ENCODE measurements around the gene NDUFAF3.

NDUFAF3 gene

DNA sequence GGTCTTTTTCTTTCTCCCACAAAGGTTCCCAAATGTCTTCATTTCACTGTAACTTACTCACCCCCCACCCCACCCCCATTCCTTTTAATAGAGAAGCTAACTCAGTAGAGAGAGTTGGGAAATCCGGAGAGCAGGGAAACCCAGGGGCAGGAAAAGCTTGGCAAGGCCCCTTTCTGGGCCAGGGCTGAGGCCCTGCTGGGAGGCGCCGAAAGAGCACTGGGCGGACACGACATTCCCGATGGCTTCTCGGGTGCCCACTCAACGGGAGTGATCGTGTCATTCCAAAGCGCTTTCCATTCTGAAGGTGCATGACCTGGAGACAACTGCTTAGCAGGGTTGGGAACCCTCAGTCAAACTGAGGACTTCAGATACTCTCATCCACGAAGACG lies 2.0 kb upstream of the NDUFAF3 start:
- DNase-seq = no peak

DNA sequence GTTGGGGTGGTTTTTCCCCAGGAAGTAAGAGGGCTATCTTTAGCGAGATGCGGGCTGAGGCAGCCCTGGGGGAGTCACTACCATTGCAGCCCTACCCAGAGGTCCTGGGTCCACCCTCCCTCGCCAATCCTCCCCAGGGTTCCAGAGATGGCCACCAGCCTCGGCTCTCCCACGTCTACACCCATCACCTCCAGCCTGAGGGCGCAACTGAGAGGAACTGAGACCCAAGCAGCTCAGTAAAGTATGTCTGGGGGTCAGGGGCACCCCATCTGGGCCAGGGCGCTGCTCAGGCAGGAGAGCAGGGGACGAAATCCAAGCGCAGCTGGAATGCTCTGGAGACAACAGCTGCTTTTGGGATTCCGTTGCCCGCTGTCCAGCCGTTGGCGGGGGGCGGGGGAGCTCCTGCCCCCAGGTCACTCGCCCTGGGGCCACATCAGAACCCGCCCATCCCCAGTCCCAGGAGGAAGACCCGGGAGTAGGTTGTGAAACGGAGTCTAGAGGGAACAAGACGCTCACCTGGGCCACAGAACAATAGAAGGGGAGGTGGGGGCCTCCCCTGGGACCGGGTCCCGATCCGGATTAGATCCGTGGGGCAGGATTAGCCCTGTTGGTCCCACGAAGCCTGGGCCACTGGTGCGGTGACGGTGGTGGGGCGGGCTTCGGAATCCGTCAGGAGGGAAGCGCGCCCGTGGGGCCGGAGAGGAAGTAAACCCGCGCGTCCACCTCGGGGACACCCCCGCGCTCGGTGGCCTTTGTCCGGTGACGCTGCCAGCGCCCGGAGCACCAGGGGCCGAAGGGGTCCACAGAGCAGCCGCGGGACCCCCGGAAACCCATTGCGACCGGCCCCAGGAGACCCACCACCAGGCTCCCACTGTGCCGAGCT lies 1.4 kb upstream of the NDUFAF3 start:
- DNase-seq = peak; percentile 35 to 45

DNA sequence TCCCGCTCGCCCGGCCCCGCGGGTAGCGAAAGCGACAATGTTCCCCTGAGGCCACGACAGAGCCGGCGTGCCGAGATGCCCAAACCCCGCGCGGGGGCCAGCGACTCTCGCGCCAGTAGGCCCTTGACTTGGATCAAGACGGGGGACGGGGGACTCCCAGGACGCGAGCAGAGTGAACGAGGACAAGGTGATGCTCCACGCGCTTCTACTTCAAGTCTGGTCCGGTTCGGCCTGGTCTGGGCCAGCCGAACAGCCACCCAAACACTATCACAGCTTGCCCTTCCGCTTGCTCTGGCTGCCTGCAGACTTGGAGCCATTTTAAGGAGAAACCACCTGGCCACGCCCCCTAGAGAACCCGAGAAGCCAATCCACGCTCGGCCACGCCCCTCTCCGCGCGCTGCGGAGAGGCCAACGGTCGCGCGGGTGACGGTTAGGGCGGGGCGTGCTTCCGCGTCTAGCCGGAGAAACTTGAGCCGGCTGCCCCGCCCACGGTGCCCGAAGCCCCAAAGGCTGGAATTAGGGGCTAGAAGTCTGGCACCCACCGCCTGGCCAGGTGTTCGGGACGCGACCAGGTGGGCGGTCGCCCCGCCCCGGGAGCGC lies 608 bp upstream of the NDUFAF3 start:
- peak; percentile 98 to 99 for DNase-seq

DNA sequence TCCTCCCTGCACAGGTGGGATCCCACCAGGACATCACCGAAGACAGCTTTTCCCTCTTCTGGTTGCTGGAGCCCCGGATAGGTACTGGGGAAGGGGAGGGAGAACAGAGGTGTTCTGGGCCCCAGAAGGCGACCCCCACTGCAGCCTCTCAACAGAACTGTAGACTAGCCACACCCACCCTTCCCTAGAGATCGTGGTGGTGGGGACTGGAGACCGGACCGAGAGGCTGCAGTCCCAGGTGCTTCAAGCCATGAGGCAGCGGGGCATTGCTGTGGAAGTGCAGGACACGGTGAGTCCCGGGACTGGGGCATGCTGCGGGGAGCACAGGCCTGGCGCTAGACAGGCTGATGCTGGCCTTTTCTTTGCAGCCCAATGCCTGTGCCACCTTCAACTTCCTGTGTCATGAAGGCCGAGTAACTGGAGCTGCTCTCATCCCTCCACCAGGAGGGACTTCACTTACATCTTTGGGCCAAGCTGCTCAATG lies 809 bp downstream of the NDUFAF3 start:
- no peak for DNase-seq

DNA sequence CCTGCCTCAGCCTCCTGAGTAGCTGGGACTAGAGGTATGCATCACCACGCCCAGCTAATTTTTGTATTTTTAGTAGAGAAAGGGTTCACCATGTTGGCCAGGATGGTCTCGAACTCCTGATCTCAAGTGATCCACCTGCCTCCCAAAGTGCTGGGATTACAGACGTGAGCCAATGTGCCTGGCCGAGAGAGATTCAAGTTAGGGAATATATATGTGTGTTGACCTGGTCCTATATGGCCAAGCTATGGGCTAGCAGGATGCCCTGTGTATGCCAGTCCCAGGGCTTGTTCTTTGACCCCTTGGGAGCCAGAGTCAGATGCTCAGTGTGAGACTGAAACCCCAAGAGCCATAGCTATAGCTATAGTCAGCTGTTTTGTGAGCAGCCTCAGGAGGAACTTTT lies 1.9 kb downstream of the NDUFAF3 start:
- no peak for DNase-seq

DNA sequence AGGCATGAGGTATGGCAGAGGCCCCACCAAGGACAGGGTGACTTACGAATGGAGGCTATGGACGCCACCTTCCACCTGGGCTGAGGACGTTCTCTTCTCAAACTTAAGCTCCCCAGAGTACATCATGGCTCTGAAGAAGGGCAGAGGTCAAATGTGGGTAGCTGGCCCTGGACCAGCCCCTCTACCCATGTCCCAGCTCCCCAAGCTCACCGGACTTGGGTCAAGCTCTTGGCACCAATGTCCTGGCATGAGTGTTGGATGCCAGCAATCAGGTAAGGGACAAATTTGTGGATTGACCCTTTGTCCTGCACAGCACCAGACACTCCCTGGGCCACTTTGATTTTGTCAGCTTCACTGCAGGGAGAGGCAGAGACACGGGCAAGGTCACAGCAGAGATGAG lies 2.5 kb downstream of the NDUFAF3 start:
- no peak for DNase-seq

DNA sequence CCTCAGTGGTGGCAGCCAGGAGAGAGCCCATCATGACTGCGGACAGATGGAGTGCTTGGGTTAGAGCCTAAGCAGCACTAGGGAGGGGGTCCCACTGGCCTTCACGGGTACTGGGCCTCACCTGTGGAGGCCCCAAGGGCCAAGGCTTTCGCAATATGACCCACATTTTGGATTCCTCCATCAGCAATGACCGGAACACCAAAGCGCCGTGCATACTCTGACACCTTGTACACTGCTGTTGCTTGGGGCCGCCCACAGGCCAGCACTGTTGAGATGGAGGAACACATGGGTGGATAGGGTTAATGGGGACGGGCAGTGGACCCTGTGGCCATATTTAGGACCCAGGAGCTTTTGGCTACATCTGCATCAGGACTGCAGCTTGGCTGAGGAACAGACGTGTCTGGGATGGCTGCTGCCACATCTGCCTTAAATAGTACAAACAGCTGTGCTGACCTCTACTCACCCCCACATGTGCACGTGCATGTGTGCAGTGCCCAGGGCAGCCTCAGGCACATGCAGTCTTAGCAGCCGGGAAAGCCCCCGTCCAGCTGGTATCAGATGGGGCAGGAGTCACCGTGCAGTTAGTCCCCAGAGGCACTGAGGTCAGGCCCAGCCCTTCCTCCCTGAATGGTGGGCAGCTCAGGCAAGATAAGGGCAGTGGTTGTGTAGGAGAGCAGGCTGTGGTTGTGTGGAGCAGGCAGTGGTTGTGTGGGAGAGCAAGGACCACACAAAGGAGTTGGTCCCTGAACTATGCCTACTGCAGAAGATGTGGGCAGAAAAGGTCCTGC lies 3.3 kb downstream of the NDUFAF3 start:
- no peak for DNase-seq

DNA sequence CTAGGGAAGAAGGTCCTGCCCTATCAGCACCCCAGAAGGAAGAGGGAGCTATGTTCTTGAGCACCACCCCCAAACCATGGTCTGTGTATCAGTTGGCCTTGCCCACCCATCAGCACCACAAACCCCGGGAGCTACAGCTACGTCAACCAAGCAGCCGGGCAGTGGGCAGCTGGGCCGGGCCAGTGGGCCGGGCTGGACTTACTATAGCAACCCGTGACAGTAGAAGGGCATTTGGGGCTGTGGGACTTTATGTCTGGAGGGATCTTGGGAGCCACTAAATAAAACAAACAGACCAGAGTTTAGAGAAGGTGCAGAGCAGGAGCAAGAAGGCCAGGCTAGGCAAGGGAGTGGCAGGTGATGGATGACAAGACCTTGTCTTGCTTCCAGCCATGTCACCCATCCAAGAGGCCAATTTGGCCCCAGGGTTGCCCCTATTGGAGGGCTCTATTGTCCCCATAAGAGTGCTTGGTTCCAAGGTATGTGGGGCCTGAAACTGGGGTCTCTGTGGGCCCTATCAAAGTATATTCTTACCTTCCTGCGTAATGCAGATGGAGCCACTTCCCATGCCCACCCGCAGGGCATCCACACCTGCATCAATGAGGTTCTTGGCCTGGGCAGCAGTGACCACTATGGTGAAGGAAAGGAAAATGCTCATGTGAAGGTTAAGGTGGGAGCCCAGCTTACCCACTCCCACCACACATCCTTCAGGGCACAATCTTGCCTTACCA lies 4.0 kb downstream of the NDUFAF3 start:
- no peak for DNase-seq

DNA sequence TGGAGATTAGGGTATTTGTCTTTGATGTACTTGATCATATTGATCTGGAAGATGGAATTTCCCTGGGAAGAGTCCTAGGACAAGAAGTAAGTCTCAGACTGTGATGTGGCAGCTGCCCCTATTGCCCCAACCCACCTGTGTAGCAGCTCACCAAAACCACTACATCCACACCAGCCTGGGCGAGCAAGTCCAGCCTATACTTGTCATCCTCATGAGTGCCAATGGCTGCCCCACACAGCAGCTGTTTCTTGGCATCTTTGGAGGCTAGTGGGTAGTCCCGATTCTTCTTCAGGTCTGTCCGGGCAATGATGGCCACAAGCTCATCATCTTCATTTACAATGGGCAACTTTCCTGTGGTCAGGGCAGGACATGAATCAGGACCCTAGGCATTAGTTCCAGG lies 4.6 kb downstream of the NDUFAF3 start:
- DNase-seq = no peak

DNA sequence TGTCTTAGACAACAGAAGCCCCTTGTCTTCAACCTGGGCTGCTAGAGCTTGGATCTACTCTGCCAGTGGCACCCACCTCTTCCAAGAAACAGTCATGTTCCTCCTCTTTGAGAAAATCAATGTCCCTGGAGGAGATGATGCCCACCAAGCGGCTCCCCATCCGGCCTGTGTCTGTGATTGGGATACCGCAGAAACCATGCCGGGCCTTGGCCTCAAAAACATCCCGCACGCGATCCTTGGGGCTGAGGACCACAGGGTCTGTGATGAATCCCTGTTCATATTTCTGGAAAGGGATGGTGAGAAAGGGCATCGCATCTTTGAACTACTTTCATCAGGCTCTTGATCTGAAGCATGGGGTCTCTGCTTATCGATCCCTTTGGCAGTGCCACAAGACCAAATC lies 5.7 kb downstream of the NDUFAF3 start:
- no peak for DNase-seq

DNA sequence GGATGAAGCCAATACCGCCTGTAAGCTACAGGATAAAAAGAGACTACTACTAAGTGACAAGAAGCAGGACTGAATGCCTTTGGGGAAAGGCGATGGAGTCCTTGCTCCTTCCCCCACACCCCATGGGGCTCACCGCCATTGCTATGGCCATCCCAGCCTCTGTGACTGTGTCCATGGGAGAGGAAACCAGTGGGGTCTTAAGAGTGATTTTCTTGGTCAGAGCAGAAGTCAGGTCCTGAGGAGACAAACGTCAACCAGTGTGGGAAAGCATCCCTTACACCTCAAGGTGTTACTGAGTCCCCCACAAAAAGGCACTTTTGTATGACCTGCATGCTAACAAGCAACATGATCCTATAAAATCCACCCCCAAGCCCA lies 6.4 kb downstream of the NDUFAF3 start:
- no peak for DNase-seq

DNA sequence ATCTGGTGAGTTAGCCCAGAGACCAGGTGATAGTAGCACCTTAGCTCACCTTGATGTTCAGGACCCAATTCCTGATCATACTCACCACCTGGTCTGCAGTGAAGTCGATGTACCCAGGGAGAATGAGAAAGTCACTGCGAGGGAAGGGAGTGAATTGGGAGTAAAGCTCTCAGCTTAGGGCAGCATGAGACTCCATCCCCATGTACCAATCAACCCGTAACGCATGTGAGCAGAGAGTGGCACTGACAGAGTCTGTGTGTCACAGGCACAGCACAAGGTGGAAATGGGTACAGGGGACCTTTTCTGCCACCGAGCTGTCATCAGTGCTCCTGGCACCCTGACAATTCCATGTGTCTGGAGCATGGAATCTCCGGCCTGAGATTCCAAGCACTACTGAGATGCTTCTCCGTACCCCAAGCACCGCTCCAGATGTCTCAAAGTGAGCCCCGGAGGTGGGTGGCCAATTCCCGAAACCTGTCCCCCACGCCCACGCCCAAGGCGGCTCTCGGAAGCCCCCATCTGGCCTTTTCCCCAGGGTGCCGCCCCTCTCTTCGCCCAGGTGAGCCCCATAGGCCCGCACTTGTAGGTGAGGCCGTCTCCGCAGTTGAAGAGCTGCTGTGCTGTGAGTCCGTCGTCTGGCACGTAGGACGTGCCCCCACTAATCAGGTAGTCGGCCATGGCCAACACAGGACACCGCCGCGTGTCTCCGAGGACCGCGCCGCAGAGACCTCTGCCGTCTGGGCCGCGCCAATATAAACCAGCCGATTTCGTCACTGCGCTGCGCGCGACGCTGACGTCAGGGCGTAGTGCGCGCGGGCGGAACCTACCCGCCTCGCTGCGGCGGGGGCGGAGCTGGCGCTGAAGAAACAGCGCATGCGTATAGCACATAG lies 7.0 kb downstream of the NDUFAF3 start, which contains the start of gene IMPDH2:
Gene IMPDH2, minus strand, starts transcription at position 726 of the 890 bp plus-strand sequence. Its CDS starts 48 bp downstream, at position 678.
- DNase-seq = peak; percentile 96

DNA sequence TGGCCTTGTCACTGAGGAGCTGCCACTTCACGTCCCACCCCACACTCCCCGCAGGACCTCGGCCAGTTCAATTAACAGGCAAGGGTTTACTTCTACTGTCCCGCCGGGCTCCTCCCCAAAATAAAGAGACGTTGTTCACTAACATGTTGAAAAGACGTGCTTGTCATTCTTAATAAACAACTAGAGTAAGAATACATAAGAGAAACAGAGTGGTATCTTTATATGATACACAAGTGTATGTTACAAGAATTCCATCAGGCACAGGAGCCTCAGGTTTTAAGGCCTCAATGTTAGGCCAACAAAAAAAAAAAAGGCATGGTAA lies 7.6 kb downstream of the NDUFAF3 start:
- DNase-seq = no peak

DNA sequence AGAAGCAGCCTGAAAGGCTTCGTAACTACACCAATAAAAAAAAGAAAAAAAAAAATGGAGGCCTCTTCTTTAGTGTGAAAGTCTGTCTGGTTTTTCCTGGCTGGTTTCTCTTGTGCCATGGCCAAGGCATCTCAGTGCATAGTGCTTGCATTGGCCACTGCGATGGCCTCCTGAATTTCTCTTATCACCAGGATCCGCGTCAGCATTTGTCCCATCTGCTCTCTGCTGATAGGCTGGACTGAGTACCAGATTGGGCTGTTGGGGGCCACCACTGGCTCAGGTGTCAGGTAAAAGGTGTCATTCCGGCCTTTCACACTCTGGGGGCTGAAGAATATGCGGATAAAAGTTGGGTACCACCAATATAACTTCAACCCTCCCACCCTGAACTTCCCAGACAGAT lies 8.4 kb downstream of the NDUFAF3 start:
- DNase-seq = no peak

DNA sequence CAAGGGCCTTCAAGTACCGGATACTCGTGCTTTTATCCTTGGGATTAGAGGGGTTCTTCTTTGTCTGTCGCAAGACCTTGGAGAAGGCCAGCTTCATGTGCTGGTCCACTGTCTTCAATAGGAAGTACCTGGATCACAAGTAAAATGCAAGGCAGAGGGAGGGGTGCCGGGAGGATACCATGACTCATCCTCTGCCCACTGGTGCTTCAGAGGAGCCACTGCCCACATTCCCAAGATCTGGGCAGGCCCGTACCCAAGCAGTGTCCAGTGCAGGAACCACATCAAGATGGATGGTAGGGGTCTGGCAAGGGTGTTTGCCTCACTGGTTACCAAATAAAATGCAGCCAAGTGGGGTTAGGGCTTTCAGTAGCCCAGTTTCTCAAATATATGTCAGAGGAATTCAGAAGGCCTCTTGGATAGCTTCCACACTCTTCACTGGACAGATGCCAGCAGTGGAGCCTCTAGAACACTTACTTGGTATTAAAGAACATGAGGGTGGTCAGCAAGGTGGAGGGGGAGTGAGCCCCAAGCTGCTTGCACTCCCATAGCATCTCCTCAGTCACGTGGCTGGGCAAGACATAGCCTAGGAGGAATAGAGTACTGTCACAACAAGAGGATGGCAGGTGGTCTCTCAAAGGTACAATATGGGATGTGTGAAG lies 10.9 kb downstream of the NDUFAF3 start:
- no peak for DNase-seq

DNA sequence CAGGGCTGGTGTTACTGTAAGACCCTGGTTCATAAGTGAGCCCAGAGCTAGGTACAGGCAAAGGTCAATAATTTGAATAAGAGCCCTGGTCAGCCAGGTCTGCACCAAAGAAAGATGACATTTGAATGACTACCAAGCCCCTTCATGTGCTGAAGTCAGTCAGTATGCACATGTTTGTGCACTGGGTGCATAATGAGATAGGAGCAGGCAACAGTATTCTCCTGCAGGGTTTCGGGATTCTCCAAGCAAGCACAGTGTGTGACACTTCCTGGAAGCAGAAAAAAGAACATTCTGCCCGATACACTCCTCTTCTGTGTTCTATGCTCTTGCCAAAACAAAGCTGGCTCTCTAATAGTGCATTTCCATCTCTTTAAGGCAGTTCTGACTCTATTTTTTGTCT lies 12.7 kb downstream of the NDUFAF3 start:
- DNase-seq = no peak

DNA sequence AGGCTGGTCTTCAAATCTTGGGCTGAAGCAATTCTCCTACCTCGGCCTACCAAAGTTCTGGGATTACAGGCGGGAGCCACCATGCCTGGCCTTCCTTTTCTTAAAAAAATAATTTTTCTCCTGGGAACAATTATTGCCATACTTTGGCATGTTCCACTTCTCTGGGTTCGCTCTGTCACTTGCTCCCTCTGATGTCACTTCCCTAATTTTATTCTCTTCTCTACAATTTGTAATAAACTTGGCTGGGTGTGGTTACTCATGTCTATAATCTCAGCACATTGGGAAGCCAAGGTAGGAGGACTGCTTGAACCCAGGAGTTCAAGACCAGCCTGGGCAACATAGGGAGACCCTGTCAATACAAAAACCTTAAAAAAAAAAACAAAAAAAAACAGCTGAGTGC lies 13.4 kb downstream of the NDUFAF3 start:
- no peak for DNase-seq

DNA sequence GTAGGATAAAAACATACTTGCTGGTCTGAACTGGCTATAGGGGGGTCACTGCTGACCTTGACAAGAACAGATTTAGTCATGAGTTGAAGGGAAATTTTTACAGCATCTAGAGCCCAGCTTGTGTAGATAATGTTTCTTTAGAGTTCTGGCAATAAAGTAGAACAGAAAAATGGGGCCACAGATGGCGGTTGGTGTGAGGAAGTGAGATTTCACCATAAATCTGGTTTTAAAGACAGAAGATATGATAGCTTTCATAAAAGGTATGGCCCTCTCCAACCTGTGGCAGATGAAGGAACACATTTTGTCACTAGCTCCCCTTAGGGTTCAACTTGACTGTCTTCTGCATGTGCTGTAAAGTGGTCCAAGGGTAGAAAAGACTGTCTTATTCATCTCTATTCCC lies 31.6 kb downstream of the NDUFAF3 start:
- no peak for DNase-seq

DNA sequence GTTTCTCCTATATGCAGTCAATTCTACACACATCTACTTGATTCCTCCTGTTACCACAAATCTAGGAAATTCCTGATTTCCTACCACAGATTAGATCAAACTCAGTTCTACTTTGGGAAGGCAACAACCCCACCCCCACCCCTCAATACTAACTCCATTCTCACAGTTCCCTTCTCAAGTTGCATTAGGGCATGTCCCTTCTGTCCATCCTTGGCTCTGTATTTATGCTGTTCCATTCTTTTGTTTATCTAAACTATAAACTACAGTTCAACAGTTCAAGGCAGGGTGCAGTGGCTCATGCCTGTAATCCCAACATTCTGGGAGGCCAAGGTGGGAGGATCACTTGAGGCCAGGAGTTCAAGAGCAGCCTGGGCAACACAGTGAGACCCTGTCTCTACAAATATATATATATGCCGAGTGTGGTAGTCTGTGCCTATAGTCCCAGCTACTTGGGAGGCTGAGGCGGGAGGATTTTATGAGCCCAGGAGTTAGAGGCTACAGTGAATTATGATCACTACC lies 32.5 kb downstream of the NDUFAF3 start:
- DNase-seq = no peak

DNA sequence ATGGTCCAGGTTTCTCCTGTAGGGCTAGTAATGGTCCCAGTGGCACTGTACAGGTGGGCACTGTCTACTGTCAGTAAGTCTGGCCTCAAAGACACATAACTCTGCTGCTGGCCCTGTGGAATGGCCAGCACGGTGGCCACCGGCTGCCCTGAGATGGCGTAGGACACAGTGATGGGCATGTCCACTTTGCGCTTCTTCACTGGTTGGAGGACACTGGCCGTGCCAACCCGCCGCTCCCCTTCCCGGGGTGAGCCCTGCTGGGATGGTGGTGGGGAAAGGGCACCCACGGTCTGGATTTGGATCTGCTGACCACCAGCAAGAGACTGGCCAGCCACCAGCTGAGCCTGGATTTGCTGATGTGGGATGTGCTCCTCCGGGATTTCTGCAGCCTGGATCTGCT lies 35.3 kb downstream of the NDUFAF3 start:
- DNase-seq = no peak

DNA sequence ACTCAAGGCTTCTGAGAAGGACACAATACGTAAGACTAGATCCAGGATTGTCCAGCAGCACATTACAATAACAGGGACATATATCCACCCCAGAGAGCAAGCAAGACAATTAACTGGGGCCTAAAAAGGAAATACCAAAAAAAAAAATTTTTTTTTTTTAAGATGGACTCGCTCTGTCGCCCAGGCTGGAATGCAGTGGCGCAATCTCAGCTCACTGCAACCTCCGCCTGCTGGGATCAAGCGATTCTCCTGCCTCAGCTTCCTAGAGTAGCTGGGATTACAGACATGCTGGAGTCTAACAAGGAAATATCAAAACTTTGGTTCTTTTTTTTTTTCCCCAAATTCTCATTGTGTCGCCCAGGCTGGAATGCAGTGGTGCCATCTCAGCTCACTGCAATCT lies 36.1 kb downstream of the NDUFAF3 start:
- no peak for DNase-seq
